ENCODE measurements around the gene KCNMB1.

- TF ChIP-seq CTCF (IDR thresholded peaks at IDR 0.05 in 4 of 5, conservative IDR thresholded peaks at IDR 0.05 in 1 of 5) = no peak
- TF ChIP-seq POLR2A (IDR thresholded peaks at IDR 0.05) = no peak
These were observed 46.0 kb downstream of the KCNMB1 start for GRCh38 chr5:170343177-170343576.
